Heart left ventricle (tissue), 16 donors: ENCODE data around the gene TOPBP1. TPM values are rescaled to one million over a fixed set of nuclear protein-coding genes. Genes with fewer than 3 reads are reported as not detected.

Experiments used
- ATAC-seq, 4 donors: fragments of 200-7000 bp; cut with Tn5 transposase; one replicate each; pipeline ENCODE4 v1.9.1; 2020 to 2022; ENCODE audit warnings: moderate library complexity in 4 of 4, mild to moderate bottlenecking in 3 of 4, moderate number of reproducible peaks in 1 of 4
- DNase-seq, 5 donors: peaks; one replicate each; pipeline ENCODE4 v3.0.0-alpha.2; 2020
- H3K27ac ChIP-seq, 12 donors: fragments of 200-600 bp; sonication (generic) in 4 of 12; one replicate each; pipeline versions ENCODE4 v1.5.0 to v1.8.0; 2016 to 2022; ENCODE audit warnings: mild to moderate bottlenecking in 2 of 12
- H3K27me3 ChIP-seq, 9 donors: fragments of 200-600 bp; sonication (generic) in 2 of 9; one replicate each; pipeline versions ENCODE4 v1.5.1 to v1.8.0; 2016 to 2022; ENCODE audit warnings: mild to moderate bottlenecking in 3 of 9
- H3K36me3 ChIP-seq, 9 donors: fragments of 200-600 bp; sonication (generic) in 2 of 9; one replicate each; pipeline versions ENCODE4 v1.5.0 to v1.8.0; 2018 to 2022; ENCODE audit warnings: mild to moderate bottlenecking in 2 of 9
- H3K4me1 ChIP-seq, 12 donors: fragments of 200-600 bp; sonication (generic) in 4 of 12; one replicate each; pipeline versions ENCODE4 v1.5.0 to v1.8.0; 2016 to 2022; ENCODE audit warnings: mild to moderate bottlenecking in 3 of 12
- H3K4me3 ChIP-seq, 12 donors: fragments of 200-600 bp; sonication (generic) in 4 of 12; one replicate each; pipeline versions ENCODE4 v1.5.0 to v1.8.0; 2017 to 2022; ENCODE audit warnings: mild to moderate bottlenecking in 9 of 12, moderate library complexity in 4 of 12
- H3K9me3 ChIP-seq, 12 donors: fragments of 200-600 bp; sonication (generic) in 4 of 12; one replicate each; pipeline versions ENCODE4 v1.5.0 to v1.8.0; 2016 to 2022; ENCODE audit warnings: mild to moderate bottlenecking in 1 of 12
- CTCF ChIP-seq, 12 donors: fragments of 200-600 bp; sonication (generic) in 4 of 12; IDR thresholded peaks; one replicate each; pipeline versions ENCODE4 v1.5.0 to v1.8.0; 2018 to 2022; ENCODE audit warnings: antibody characterized with exemption in 12 of 12, mild to moderate bottlenecking in 5 of 12
- POLR2A ChIP-seq, 2 donors: fragments of 450-650 bp; IDR thresholded peaks; one replicate each; pipeline ENCODE4 v1.6.1; 2017; ENCODE audit warnings: antibody characterized with exemption in 2 of 2, mild to moderate bottlenecking in 2 of 2, moderate library complexity in 2 of 2
- WGBS, 4 donors: extraction: QIAGEN DNeasy Blood & Tissue Kit in 2 of 4; methylation state at CpG; one replicate each; pipeline versions ENCODE4 v1.1.5 to v1.1.7; 2013 to 2018; 5-methylcytosine and 5-hydroxymethylcytosine counted together
- intact Hi-C, 10 donors: fragments of 100-400 bp; cut with DNase I; formaldehyde crosslinking; loops; one replicate each; pipeline versions ENCODE4 v1.11.1 to v1.14.2; 2022
- polyA plus RNA-seq, 2 donors: library from polyadenylated mRNA; stranded (reverse); fragments of 200-250 nt; gene quantifications; one replicate each; pipeline ENCODE4 v1.2.3, GENCODE V29; 2013
- total RNA-seq, 9 donors: library from RNA; depleted of rRNA in 2 of 9; stranded (reverse); fragments of >200 nt in 2 of 9; fragmentation: NEBNext Ultra II Directional in 3 of 9; extraction: Animal tissue kit (Norgen Biotek cat#: 25700) in 3 of 9; gene quantifications; one replicate each; pipeline versions ENCODE4 v1.1.0 to v1.2.4, GENCODE V29; 2016 to 2023
- donor health status: ischemic (EF 13 %, LVEDD 7.1; RV severe dilation, severe dysfunction).
- donor health status: healthy with polysubstance abuse.
- donor health status: DM: no; HTN: yes; CAD: no.
- donor health status: DM: no; HTN: no; CAD: no.
- donor health status: ischemic (EF 25% LVEDD 6.9; RV normal size, moderate dysfunction).
- donor health status: ischemic (EF 25% LVEDD 5.7; RV mildly dilated, moderate dysfunction).
- donor health status: healthy.
- donor health status: DM: yes; HTN: yes; CAD: no.
- donor health status: ischemic (EF 35%, LVEDD 5.7; RV mildly dilated, moderate dysfunction).
- donor health status: nonischemic (EF 11% LVEDD 7.7; RV severe dilation, severe dysfunction).
- donor health status: DM: yes; HTN: yes; CAD: no.
- donor health status: PGD.
- donor health status: ischemic (EF 29% LVEDD 5.4; RV normal size, mild dysfunction).
- donor health status: nonischemic (EF 23%, LVEDD 6.1; RV moderate dilation, normal function).

Gene TOPBP1
- total and polyA plus RNA-seq, 11 donors = 2.6 to 18.3 (median 11.7) TPM

GRCh38 chr3:133599280-133599679 lies 62.5 kb downstream of the TOPBP1 start:
- intact Hi-C loops = no loop called here
- ATAC-seq (no peak), DNase-seq (no peak)
- Histone ChIP-seq H3K4me1 (no peaks in the 10 kb centered on the region), H3K27me3 (no peaks in the 10 kb centered on the region), H3K9me3 (no peaks in the 10 kb centered on the region), H3K27ac (no peak overlapping the region), H3K36me3 (peaks cover 0 to 28% (median 5%) of the 10 kb centered on the region in 9 donors), H3K4me3 (no peak overlapping the region)
- 88 to 93% (median 91%) methylated on average over 2 of the region's 2 CpGs for WGBS, 4 donors
- no peak for TF ChIP-seq POLR2A (IDR thresholded peaks at IDR 0.05)
- TF ChIP-seq CTCF (IDR thresholded peaks at IDR 0.05) = no peak

GRCh38 chr3:133598405-133598804 lies 63.3 kb downstream of the TOPBP1 start:
- Histone ChIP-seq H3K4me1 (no peaks in the 10 kb centered on the region), H3K9me3 (no peaks in the 10 kb centered on the region), H3K27me3 (no peaks in the 10 kb centered on the region), H3K4me3 (no peak overlapping the region), H3K36me3 (peaks cover 0 to 28% (median 5%) of the 10 kb centered on the region in 9 donors), H3K27ac (no peak overlapping the region)
- DNase-seq (no peak), ATAC-seq (no peak)
- 92 to 97% (median 94%) methylated on average over 3 of the region's 3 CpGs for WGBS, 4 donors
- TF ChIP-seq CTCF (IDR thresholded peaks at IDR 0.05) = no peak
- intact Hi-C loops = no loop called here

- H3K4me3 ChIP-seq = no peak overlapping the region
- H3K4me1 ChIP-seq = peaks cover 0 to 3% (median 0%) of the 10 kb centered on the region in 12 donors
- no peaks in the 10 kb centered on the region for H3K9me3 ChIP-seq
- 87 to 100% (median 96%) methylated on average over 1 of the region's 1 CpG for WGBS, 4 donors
- ATAC-seq (no peak), DNase-seq (no peak)
- no peak overlapping the region for H3K27ac ChIP-seq
- intact Hi-C loops = no loop called here
- H3K27me3 ChIP-seq = no peaks in the 10 kb centered on the region
- no peak for TF ChIP-seq POLR2A (IDR thresholded peaks at IDR 0.05)
- TF ChIP-seq CTCF (IDR thresholded peaks at IDR 0.05) = no peak
- H3K36me3 ChIP-seq = peaks cover 0 to 19% (median under 1%) of the 10 kb centered on the region in 9 donors
Measured at GRCh38 chr3:133595341-133595740, 66.4 kb downstream of the TOPBP1 start.

- Histone ChIP-seq H3K36me3 (peaks cover 0 to 31% (median 18%) of the 10 kb centered on the region in 9 donors), H3K9me3 (no peaks in the 10 kb centered on the region), H3K4me3 (no peak overlapping the region), H3K27me3 (no peaks in the 10 kb centered on the region), H3K4me1 (peaks cover 0 to 12% (median 2%) of the 10 kb centered on the region in 12 donors), H3K27ac (no peak overlapping the region)
- intact Hi-C loops = no loop called here
- DNase-seq (no peak), ATAC-seq (no peak)
- no peak for TF ChIP-seq POLR2A (IDR thresholded peaks at IDR 0.05)
- no peak for TF ChIP-seq CTCF (IDR thresholded peaks at IDR 0.05)
- WGBS, 4 donors = 93 to 97% (median 95%) methylated on average over 2 of the region's 2 CpGs
Measured at GRCh38 chr3:133593243-133593642, 68.5 kb downstream of the TOPBP1 start.
